H1 (cell line): ENCODE data around the gene ASPN.

Experiments used
- CBX5 ChIP-seq: fragments of 300-800, 300-1000 bp; sonication (generic); IDR thresholded peaks from 2 replicates; pipeline ENCODE4 v1.7.1; 2016; ENCODE audit warnings: antibody characterized with exemption, low read length, low read depth
- EP300 ChIP-seq, 2 experiments: IDR thresholded peaks; 1 replicate in 1 of 2; 2 replicates in 1 of 2; pipeline ENCODE4 v1.6.1; 2011 to 2012; ENCODE audit warnings: low read depth in 2 of 2, low read length in 2 of 2, mild to moderate bottlenecking in 2 of 2, borderline replicate concordance in 1 of 2, inconsistent platforms in 1 of 2, moderate library complexity in 1 of 2
- EZH2 ChIP-seq: fragments of 200-600 bp; sonication (generic); IDR thresholded peaks from 2 replicates; pipeline ENCODE4 v1.7.1; 2012; ENCODE audit warnings: low read depth, mild to moderate bottlenecking, moderate library complexity, low read length, inconsistent platforms; ENCODE audit not compliant: severe bottlenecking
- GABPA ChIP-seq: IDR thresholded peaks from 2 replicates; pipeline ENCODE4 v1.6.1; 2011; ENCODE audit warnings: mild to moderate bottlenecking, low read length, moderate library complexity, borderline replicate concordance; ENCODE audit not compliant: insufficient read depth
- PHF8 ChIP-seq: fragments of 200-600 bp; sonication (generic); conservative IDR thresholded peaks from 2 replicates; pipeline ENCODE4 v1.7.1; 2012; ENCODE audit warnings: low read depth, mild to moderate bottlenecking, inconsistent platforms, low read length, moderate library complexity
- SIX5 ChIP-seq: IDR thresholded peaks from 2 replicates; pipeline ENCODE4 v1.6.1; 2011; ENCODE audit warnings: mild to moderate bottlenecking, low read depth, low read length
- TAF1 ChIP-seq: IDR thresholded peaks from 2 replicates; pipeline ENCODE4 v1.6.1; 2011; ENCODE audit warnings: mild to moderate bottlenecking, low read depth, low read length
- TF ChIP-seq, protein P1 (sequence below), 3 experiments: IDR thresholded peaks; 1 replicate in 2 of 3; 2 replicates in 1 of 3; pipeline versions ENCODE4 v1.5.1 to v1.6.1; 2011; ENCODE audit warnings: low read length in 3 of 3, mild to moderate bottlenecking in 3 of 3, inconsistent platforms in 2 of 3, low read depth in 1 of 3, moderate library complexity in 1 of 3; ENCODE audit not compliant: insufficient read depth in 1 of 3; ENCODE audit errors: control extremely low read depth in 1 of 3
- TF ChIP-seq, protein P2 (sequence below): IDR thresholded peaks from 2 replicates; pipeline ENCODE4 v1.6.1; 2011; ENCODE audit warnings: low read depth, mild to moderate bottlenecking, low read length; ENCODE audit not compliant: insufficient read depth
- TF ChIP-seq, protein P3 (sequence below): IDR thresholded peaks from 2 replicates; pipeline ENCODE4 v1.6.1; 2012; ENCODE audit warnings: inconsistent platforms

DNA sequence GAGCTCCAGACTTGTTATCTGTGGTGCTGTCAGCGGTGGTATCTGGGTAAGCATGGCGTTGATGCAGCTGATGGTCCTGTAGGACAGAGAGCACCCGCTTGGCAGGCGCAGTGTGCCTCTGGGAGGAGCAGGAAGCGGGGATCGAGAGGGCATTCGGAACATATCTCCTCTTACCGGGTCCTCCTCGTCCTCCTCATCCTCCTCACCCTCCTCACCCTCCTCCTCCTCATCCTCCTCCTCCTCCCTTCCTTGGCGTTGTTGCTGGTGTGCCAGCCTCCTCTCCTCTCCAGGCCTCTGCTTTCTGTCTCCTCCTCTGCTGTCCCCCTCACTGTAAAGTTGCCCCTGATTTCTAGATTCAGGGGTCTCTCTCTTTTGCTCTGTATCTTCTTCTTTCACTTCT, 32.3 kb upstream of the ASPN start:
- TF ChIP-seq, protein P1, sequence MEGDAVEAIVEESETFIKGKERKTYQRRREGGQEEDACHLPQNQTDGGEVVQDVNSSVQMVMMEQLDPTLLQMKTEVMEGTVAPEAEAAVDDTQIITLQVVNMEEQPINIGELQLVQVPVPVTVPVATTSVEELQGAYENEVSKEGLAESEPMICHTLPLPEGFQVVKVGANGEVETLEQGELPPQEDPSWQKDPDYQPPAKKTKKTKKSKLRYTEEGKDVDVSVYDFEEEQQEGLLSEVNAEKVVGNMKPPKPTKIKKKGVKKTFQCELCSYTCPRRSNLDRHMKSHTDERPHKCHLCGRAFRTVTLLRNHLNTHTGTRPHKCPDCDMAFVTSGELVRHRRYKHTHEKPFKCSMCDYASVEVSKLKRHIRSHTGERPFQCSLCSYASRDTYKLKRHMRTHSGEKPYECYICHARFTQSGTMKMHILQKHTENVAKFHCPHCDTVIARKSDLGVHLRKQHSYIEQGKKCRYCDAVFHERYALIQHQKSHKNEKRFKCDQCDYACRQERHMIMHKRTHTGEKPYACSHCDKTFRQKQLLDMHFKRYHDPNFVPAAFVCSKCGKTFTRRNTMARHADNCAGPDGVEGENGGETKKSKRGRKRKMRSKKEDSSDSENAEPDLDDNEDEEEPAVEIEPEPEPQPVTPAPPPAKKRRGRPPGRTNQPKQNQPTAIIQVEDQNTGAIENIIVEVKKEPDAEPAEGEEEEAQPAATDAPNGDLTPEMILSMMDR (IDR thresholded peaks at IDR 0.05; ENCODE audit: control extremely low read depth in 1 of 3, insufficient read depth in 1 of 3, low read depth in 1 of 3, low read length in 3 of 3), result no peak
- TF ChIP-seq EZH2, result no peak
- TF ChIP-seq, protein P2, sequence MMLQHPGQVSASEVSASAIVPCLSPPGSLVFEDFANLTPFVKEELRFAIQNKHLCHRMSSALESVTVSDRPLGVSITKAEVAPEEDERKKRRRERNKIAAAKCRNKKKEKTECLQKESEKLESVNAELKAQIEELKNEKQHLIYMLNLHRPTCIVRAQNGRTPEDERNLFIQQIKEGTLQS, result no peak
- no peak for TF ChIP-seq EP300 (IDR thresholded peaks at IDR 0.05; ENCODE audit: borderline replicate concordance in 1 of 2, low read depth in 2 of 2, low read length in 2 of 2)
- TF ChIP-seq CBX5, result no peak
- no peak for TF ChIP-seq TAF1
- TF ChIP-seq, protein P3, sequence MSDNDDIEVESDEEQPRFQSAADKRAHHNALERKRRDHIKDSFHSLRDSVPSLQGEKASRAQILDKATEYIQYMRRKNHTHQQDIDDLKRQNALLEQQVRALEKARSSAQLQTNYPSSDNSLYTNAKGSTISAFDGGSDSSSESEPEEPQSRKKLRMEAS, result no peak
- TF ChIP-seq PHF8, result no peak
- TF ChIP-seq GABPA, result no peak
- TF ChIP-seq SIX5, result no peak
